BLaER1 (cell line): ENCODE measurements around the gene SERPIND1.
"Not testable (repeated sequence)": the region's sequence is repeated elsewhere in the genome, so short reads cannot be mapped to it uniquely, and the experiment has no call there.

ENCODE experiments used
- H3K27ac ChIP-seq: shearing (Covaris generic); formaldehyde crosslinking; 2 replicates; pipeline ENCODE4 v1.8.1; 2022
- H3K27me3 ChIP-seq: shearing (Covaris generic); formaldehyde crosslinking; 2 replicates; pipeline ENCODE4 v1.8.1; 2022
- H3K36me3 ChIP-seq: shearing (Covaris generic); formaldehyde crosslinking; 2 replicates; pipeline ENCODE4 v1.8.1; 2022
- H3K4me1 ChIP-seq: shearing (Covaris generic); formaldehyde crosslinking; 2 replicates; pipeline ENCODE4 v1.8.1; 2022
- H3K4me2 ChIP-seq: shearing (Covaris generic); formaldehyde crosslinking; 2 replicates; pipeline ENCODE4 v1.8.1; 2022
- H3K4me3 ChIP-seq: shearing (Covaris generic); formaldehyde crosslinking; 2 replicates; pipeline ENCODE4 v1.8.1; 2022
- H3K9ac ChIP-seq: shearing (Covaris generic); formaldehyde crosslinking; 2 replicates; pipeline ENCODE4 v1.8.1; 2022
- H3K9me3 ChIP-seq: shearing (Covaris generic); formaldehyde crosslinking; 2 replicates; pipeline ENCODE4 v1.8.1; 2022
- H4K20me1 ChIP-seq: shearing (Covaris generic); formaldehyde crosslinking; 2 replicates; pipeline ENCODE4 v1.8.1; 2022
- Cebpa-rat ChIP-seq: shearing (Covaris generic); IDR thresholded peaks from 2 replicates; pipeline ENCODE4 v1.8.1; 2022

The SERPIND1 gene

GRCh38 chr22:20822240-20822639 lies 48.3 kb downstream of the SERPIND1 start:
- Histone ChIP-seq H3K27me3 (no peaks in the 10 kb centered on the region), H3K4me1 (no peaks in the 10 kb centered on the region), H3K4me2 (no peak overlapping the region), H3K4me3 (no peak overlapping the region), H3K36me3 (peaks cover 97% of the 10 kb centered on the region), H3K9me3 (no peaks in the 10 kb centered on the region), H3K27ac (no peak overlapping the region), H4K20me1 (no peaks in the 10 kb centered on the region), H3K9ac (no peak overlapping the region)
- TF ChIP-seq Cebpa-rat: no peak

GRCh38 chr22:20823264-20823663 lies 49.4 kb downstream of the SERPIND1 start:
- H3K36me3 ChIP-seq: peaks cover 97% of the 10 kb centered on the region
- no peaks in the 10 kb centered on the region for H4K20me1 ChIP-seq

GRCh38 chr22:20825216-20825615 lies 51.3 kb downstream of the SERPIND1 start:
- H3K9me3 ChIP-seq, H4K20me1 ChIP-seq, H3K4me1 ChIP-seq, H3K27ac ChIP-seq, H3K27me3 ChIP-seq, H3K4me2 ChIP-seq, H3K9ac ChIP-seq, H3K4me3 ChIP-seq: not testable (repeated sequence)
- H3K36me3 ChIP-seq: peaks cover 95% of the 10 kb centered on the region

More at GRCh38 chr22:20823264-20823663, 49.4 kb downstream of the SERPIND1 start:
- Histone ChIP-seq H3K27ac (no peak overlapping the region), H3K4me3 (no peak overlapping the region), H3K9me3 (no peaks in the 10 kb centered on the region), H3K4me1 (no peaks in the 10 kb centered on the region), H3K9ac (no peak overlapping the region), H3K27me3 (no peaks in the 10 kb centered on the region), H3K4me2 (no peak overlapping the region)
- no peak for TF ChIP-seq Cebpa-rat

GRCh38 chr22:20825624-20826023 lies 51.7 kb downstream of the SERPIND1 start:
- Histone ChIP-seq H3K9ac (no peak overlapping the region), H3K4me1 (no peaks in the 10 kb centered on the region), H3K36me3 (peaks cover 95% of the 10 kb centered on the region), H3K9me3 (no peaks in the 10 kb centered on the region), H3K4me3 (no peak overlapping the region), H3K4me2 (no peak overlapping the region), H3K27ac (no peak overlapping the region), H4K20me1 (no peaks in the 10 kb centered on the region), H3K27me3 (no peaks in the 10 kb centered on the region)
- TF ChIP-seq Cebpa-rat: no peak

- H3K36me3 ChIP-seq: peaks cover 95% of the 10 kb centered on the region
- H3K27me3 ChIP-seq, H4K20me1 ChIP-seq, H3K4me3 ChIP-seq, H3K4me1 ChIP-seq, H3K4me2 ChIP-seq, H3K27ac ChIP-seq, H3K9me3 ChIP-seq, H3K9ac ChIP-seq: not testable (repeated sequence)
Measured at GRCh38 chr22:20826373-20827152, 52.6 kb downstream of the SERPIND1 start.

- Histone ChIP-seq H3K27me3 (no peaks in the 10 kb centered on the region), H4K20me1 (no peaks in the 10 kb centered on the region), H3K27ac (no peak overlapping the region), H3K9me3 (no peaks in the 10 kb centered on the region), H3K4me2 (no peak overlapping the region), H3K4me3 (no peak overlapping the region), H3K4me1 (no peaks in the 10 kb centered on the region), H3K36me3 (peaks cover 97% of the 10 kb centered on the region), H3K9ac (no peak overlapping the region)
- TF ChIP-seq Cebpa-rat: no peak
Measured at GRCh38 chr22:20829491-20830134, 55.7 kb downstream of the SERPIND1 start.

- H3K4me3 ChIP-seq: no peak overlapping the region
- H3K9ac ChIP-seq: no peak overlapping the region
- TF ChIP-seq Cebpa-rat: no peak
- no peak overlapping the region for H3K4me2 ChIP-seq
- no peaks in the 10 kb centered on the region for H3K27me3 ChIP-seq
- H3K27ac ChIP-seq: no peak overlapping the region
- peaks cover 13% of the 10 kb centered on the region; the same call in 1 of the 2 replicates for H4K20me1 ChIP-seq
- H3K9me3 ChIP-seq: no peaks in the 10 kb centered on the region
- peaks cover 72% of the 10 kb centered on the region for H3K36me3 ChIP-seq
- peaks cover 19% of the 10 kb centered on the region for H3K4me1 ChIP-seq
Measured at GRCh38 chr22:20833225-20833665, 59.3 kb downstream of the SERPIND1 start.

- no peak for TF ChIP-seq Cebpa-rat
- no peak overlapping the region for H3K27ac ChIP-seq
Measured at GRCh38 chr22:20834206-20834605, 60.3 kb downstream of the SERPIND1 start.

GRCh38 chr22:20834725-20835124 lies 60.8 kb downstream of the SERPIND1 start:
- Histone ChIP-seq H3K4me1 (peaks cover 19% of the 10 kb centered on the region), H3K36me3 (peaks cover 58% of the 10 kb centered on the region), H3K4me3 (no peak overlapping the region), H3K9me3 (no peaks in the 10 kb centered on the region), H3K9ac (no peak overlapping the region), H3K27ac (no peak overlapping the region), H4K20me1 (peaks cover 24% of the 10 kb centered on the region; the same call in 1 of the 2 replicates), H3K4me2 (no peak overlapping the region), H3K27me3 (no peaks in the 10 kb centered on the region)
- no peak for TF ChIP-seq Cebpa-rat

More at GRCh38 chr22:20834206-20834605, 60.3 kb downstream of the SERPIND1 start:
- no peaks in the 10 kb centered on the region for H3K9me3 ChIP-seq
- H4K20me1 ChIP-seq: peaks cover 19% of the 10 kb centered on the region; the same call in 1 of the 2 replicates
- no peak overlapping the region for H3K9ac ChIP-seq
- H3K36me3 ChIP-seq: peaks cover 63% of the 10 kb centered on the region
- peaks cover 19% of the 10 kb centered on the region for H3K4me1 ChIP-seq
- H3K4me2 ChIP-seq: no peak overlapping the region
- H3K4me3 ChIP-seq: no peak overlapping the region
- H3K27me3 ChIP-seq: no peaks in the 10 kb centered on the region
